IMR-90 (cell line): ENCODE data around the gene MITD1.

Experiments
- BHLHE40 ChIP-seq: fragments of 150-350 bp; IDR thresholded peaks from 2 replicates; pipeline ENCODE4 v1.6.1; 2016; ENCODE audit warnings: mild to moderate bottlenecking, low read depth, low read length
- CEBPB ChIP-seq: IDR thresholded peaks from 2 replicates; pipeline ENCODE4 v1.6.1; 2012; ENCODE audit warnings: low read depth, low read length, improper control_type of control experiment
- CTCF ChIP-seq: conservative IDR thresholded peaks from 2 replicates; pipeline ENCODE4 v1.5.1; 2012; ENCODE audit warnings: mild to moderate bottlenecking, low read depth, low read length, improper control_type of control experiment
- ELK1 ChIP-seq: fragments of 150-350 bp; IDR thresholded peaks from 2 replicates; pipeline ENCODE4 v1.6.1; 2016; ENCODE audit warnings: low read depth, mild to moderate bottlenecking, low read length, moderate library complexity, borderline replicate concordance
- MAFK ChIP-seq: IDR thresholded peaks from 2 replicates; pipeline ENCODE4 v1.6.1; 2012; ENCODE audit warnings: low read depth, low read length, improper control_type of control experiment
- MAZ ChIP-seq: IDR thresholded peaks from 2 replicates; pipeline ENCODE4 v1.6.1; 2012; ENCODE audit warnings: low read depth, mild to moderate bottlenecking, low read length, improper control_type of control experiment, moderate library complexity, borderline replicate concordance
- POLR2A ChIP-seq: IDR thresholded peaks from 2 replicates; pipeline ENCODE4 v1.6.1; 2012; ENCODE audit warnings: mild to moderate bottlenecking, low read depth, low read length
- RAD21 ChIP-seq: IDR thresholded peaks from 2 replicates; pipeline ENCODE4 v1.6.1; 2012; ENCODE audit warnings: low read length, improper control_type of control experiment
- RFX5 ChIP-seq: IDR thresholded peaks from 2 replicates; pipeline ENCODE4 v1.8.0; 2012; ENCODE audit warnings: low read depth, mild to moderate bottlenecking, low read length, moderate library complexity

GRCh38 chr2:99166218-99166617 lies 14.6 kb downstream of the MITD1 start:
- TF ChIP-seq CTCF = no peak
- TF ChIP-seq BHLHE40 = no peak
- TF ChIP-seq CEBPB = no peak
- TF ChIP-seq MAZ = no peak
- TF ChIP-seq RAD21 = no peak
- TF ChIP-seq ELK1 = no peak
- TF ChIP-seq POLR2A = no peak
- TF ChIP-seq RFX5 = no peak
- TF ChIP-seq MAFK = no peak
